Measurements from ENCODE around the gene ANKS3.

Gene ANKS3

DNA sequence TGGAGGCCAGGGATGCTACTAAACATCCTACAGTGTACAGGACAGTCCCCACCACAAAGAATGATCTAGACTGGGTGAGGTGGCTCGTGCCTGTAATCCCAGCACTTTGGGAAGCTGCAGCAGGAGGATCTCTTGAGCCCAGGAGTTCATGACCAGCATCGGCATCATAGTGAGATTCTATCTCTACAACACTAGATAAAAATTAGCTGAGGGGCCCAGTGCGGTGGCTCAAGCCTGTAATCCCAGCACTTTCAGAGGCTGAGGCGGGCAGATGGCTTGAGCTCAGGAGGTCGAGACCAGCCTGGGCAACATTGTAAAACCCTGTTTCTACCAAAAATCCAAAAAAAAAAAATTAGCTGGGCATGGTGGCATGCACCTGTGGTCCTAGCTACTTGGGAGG, 38.3 kb upstream of the ANKS3 start:
- H3K9ac ChIP-seq, result no peak overlapping the region
- no peak overlapping the region for H3K27ac ChIP-seq
- no peak overlapping the region for H3K4me3 ChIP-seq
- H4K20me1 ChIP-seq, result no peaks in the 10 kb centered on the region
- H3K4me2 ChIP-seq, result no peak overlapping the region
- H3K9me3 ChIP-seq (replicated peaks in 1 of 11), result peaks cover 0 to 5% (median 0%) of the 10 kb centered on the region in 11 experiments; a peak in 1 of 22 replicates
- H3K36me3 ChIP-seq, result no peaks in the 10 kb centered on the region
- peaks cover 9 to 19% (median 14%) of the 10 kb centered on the region in 10 experiments for H3K4me1 ChIP-seq
- no peak for TF ChIP-seq Cebpa-rat (IDR thresholded peaks at IDR 0.05)
- no peaks in the 10 kb centered on the region for H3K27me3 ChIP-seq

- H3K27ac ChIP-seq, result no peak overlapping the region
- no peak overlapping the region for H3K9ac ChIP-seq
- H3K36me3 ChIP-seq, result no peaks in the 10 kb centered on the region
- no peaks in the 10 kb centered on the region for H3K27me3 ChIP-seq
- H3K9me3 ChIP-seq (replicated peaks in 1 of 11), result peaks cover 0 to 5% (median 0%) of the 10 kb centered on the region in 11 experiments; a peak in 1 of 22 replicates
- H4K20me1 ChIP-seq, result no peaks in the 10 kb centered on the region
- no peak for TF ChIP-seq Cebpa-rat (IDR thresholded peaks at IDR 0.05)
- peaks cover 10 to 21% (median 16%) of the 10 kb centered on the region in 10 experiments for H3K4me1 ChIP-seq
- no peak overlapping the region for H3K4me3 ChIP-seq
- no peak overlapping the region for H3K4me2 ChIP-seq
These were observed 37.6 kb upstream of the ANKS3 start for GRCh38 chr16:4771646-4772045.

DNA sequence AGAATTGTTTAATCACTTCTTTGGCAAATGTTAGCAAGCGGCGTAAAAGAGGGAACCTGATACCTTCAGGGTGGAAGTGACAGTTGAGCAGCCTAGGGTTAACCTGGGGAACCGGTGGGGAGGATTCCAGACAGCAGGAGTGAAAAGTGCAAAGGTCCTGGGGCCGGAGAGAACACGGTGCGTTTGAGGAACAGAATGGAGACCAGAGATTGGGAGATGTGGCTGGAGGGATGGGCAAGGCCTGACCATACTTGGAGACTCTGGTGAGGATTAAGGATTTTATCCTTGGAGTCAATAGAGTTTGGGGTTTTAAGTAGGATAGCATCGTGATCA, 35.2 kb upstream of the ANKS3 start:
- Histone ChIP-seq H3K27me3 (no peaks in the 10 kb centered on the region), H3K4me1 (peaks cover 27 to 39% (median 34%) of the 10 kb centered on the region in 10 experiments), H3K9ac (no peak overlapping the region), H3K36me3 (peaks cover 10 to 15% (median 12%) of the 10 kb centered on the region in 11 experiments; a peak in 21 of 22 replicates), H3K4me2 (peak overlapping the region in 8 of 11 experiments; percentile 85 to 99 (median 93); a peak in 16 of 22 replicates), H3K27ac (no peak overlapping the region), H4K20me1 (peaks cover 0 to 19% (median 5%) of the 10 kb centered on the region in 11 experiments; a peak in 6 of 22 replicates), H3K4me3 (no peak overlapping the region; a peak in 2 of 20 replicates), H3K9me3 (replicated peaks in 1 of 11) (no peaks in the 10 kb centered on the region)
- no peak for TF ChIP-seq Cebpa-rat (IDR thresholded peaks at IDR 0.05)

DNA sequence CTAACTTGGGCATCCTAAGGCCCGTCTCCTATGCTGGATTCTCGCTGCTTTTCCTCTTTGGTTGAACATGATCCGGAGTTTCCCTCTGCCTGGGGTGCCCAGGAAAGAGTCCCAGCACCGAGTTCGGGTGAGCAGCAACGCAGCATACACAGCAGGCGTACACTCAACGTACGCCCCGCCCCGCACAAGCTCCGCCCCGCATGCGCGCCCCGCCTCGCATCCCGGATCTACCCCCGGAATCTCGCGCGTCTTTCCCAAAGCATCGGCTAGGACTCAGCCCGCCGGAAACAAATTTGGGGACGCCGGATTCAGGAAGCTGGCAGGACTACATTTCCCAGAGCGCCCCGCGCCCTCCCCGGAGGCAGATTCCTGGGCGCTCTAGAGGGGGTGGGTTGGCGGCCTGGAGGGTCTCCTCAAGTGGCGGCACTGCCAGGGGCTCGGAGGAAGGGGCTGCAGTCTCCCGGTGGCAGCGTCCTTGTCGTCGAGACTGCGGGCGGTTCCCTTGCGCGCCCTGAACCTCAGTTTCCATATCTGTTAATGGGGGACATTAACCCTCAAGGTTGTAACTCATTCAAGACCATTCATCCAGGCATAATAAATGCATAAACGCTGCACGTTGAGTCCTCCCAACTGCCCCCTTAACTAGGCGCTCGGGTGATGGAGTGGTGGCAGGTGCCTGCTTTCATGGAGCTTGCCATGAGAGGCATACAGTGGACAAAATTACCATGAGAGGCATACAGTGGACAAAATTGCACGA, 34.7 kb upstream of the ANKS3 start:
- H3K4me3 ChIP-seq, result peak overlapping the region; percentile 47 to 99 (median 56)
- H3K4me2 ChIP-seq, result peak overlapping the region; percentile 85 to 99 (median 93)
- H3K27ac ChIP-seq, result peak overlapping the region in 9 of 11 experiments; percentile 36 to 94 (median 58); a peak in 16 of 22 replicates

GRCh38 chr16:4767872-4768548, 33.9 kb upstream of the ANKS3 start:
- peak overlapping the region in 9 of 11 experiments; percentile 36 to 94 (median 58); a peak in 16 of 22 replicates for H3K27ac ChIP-seq
- H3K36me3 ChIP-seq, result peaks cover 22 to 28% (median 25%) of the 10 kb centered on the region in 11 experiments
- peak overlapping the region; percentile 85 to 99 (median 93) for H3K4me2 ChIP-seq
- no peaks in the 10 kb centered on the region for H3K9me3 ChIP-seq (replicated peaks in 1 of 11)
- peak overlapping the region; percentile 47 to 99 (median 56) for H3K4me3 ChIP-seq
- H3K9ac ChIP-seq, result peak overlapping the region; percentile 43 to 96 (median 57); a peak in 21 of 22 replicates
- no peak for TF ChIP-seq Cebpa-rat (IDR thresholded peaks at IDR 0.05)
- H3K4me1 ChIP-seq, result peaks cover 31 to 50% (median 39%) of the 10 kb centered on the region in 10 experiments
- peaks cover 0 to 32% (median 11%) of the 10 kb centered on the region in 11 experiments; a peak in 11 of 22 replicates for H4K20me1 ChIP-seq
- no peaks in the 10 kb centered on the region for H3K27me3 ChIP-seq

More for the DNA sequence above, 34.7 kb upstream of the ANKS3 start:
- no peaks in the 10 kb centered on the region for H3K27me3 ChIP-seq
- no peaks in the 10 kb centered on the region for H3K9me3 ChIP-seq (replicated peaks in 1 of 11)
- H4K20me1 ChIP-seq, result peaks cover 0 to 24% (median 5%) of the 10 kb centered on the region in 11 experiments; a peak in 11 of 22 replicates
- H3K4me1 ChIP-seq, result peaks cover 28 to 43% (median 36%) of the 10 kb centered on the region in 10 experiments
- H3K9ac ChIP-seq, result peak overlapping the region; percentile 43 to 73 (median 57); a peak in 21 of 22 replicates
- H3K36me3 ChIP-seq, result peaks cover 15 to 20% (median 17%) of the 10 kb centered on the region in 11 experiments
- TF ChIP-seq Cebpa-rat (IDR thresholded peaks at IDR 0.05), result no peak

DNA sequence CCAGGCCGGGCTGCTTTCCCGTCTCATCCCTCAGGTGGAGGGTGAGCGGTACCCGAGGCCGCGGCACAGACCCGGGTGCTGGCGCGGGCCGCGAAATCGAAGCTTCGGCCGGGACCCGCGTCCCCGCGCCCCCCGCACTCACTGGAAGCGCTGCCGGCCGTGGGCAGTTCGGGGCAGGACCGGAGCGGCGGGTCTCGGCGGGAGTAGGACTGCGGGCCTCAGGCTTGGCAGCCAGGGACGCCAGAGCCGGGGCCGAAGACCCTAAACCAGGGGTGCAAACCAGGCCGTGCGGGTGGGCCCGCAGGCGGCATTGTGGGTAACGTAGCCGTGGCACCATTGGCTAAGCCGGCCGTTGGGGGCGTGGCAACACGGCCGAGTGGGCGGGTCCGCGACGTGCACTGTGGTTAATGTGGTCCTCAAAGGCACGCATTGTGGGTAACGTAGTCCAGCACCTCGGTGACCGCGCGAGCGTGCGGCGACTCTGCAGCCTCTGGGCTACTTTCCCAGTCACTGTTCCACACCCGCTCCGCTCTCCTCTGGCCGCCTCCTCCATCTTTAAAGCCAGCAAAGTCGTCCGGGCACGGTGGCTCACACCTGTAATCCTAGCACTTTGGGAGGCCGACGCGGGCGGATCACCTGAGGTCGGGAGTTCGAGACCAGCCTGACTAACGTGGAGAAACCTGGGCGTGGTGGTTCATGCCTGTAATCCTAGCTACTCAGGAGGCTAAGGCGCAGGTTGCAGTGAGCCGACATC, 33.0 kb upstream of the ANKS3 start, which contains the start of gene ZNF500:
ZNF500 (minus strand) TSS at position 288 of the 754 bp plus-strand sequence. CDS start 1,184 bp downstream, outside the sequence.
- H3K9ac ChIP-seq, result peak within 1 kb of the TSS; percentile 92 to 98 (median 96)

DNA sequence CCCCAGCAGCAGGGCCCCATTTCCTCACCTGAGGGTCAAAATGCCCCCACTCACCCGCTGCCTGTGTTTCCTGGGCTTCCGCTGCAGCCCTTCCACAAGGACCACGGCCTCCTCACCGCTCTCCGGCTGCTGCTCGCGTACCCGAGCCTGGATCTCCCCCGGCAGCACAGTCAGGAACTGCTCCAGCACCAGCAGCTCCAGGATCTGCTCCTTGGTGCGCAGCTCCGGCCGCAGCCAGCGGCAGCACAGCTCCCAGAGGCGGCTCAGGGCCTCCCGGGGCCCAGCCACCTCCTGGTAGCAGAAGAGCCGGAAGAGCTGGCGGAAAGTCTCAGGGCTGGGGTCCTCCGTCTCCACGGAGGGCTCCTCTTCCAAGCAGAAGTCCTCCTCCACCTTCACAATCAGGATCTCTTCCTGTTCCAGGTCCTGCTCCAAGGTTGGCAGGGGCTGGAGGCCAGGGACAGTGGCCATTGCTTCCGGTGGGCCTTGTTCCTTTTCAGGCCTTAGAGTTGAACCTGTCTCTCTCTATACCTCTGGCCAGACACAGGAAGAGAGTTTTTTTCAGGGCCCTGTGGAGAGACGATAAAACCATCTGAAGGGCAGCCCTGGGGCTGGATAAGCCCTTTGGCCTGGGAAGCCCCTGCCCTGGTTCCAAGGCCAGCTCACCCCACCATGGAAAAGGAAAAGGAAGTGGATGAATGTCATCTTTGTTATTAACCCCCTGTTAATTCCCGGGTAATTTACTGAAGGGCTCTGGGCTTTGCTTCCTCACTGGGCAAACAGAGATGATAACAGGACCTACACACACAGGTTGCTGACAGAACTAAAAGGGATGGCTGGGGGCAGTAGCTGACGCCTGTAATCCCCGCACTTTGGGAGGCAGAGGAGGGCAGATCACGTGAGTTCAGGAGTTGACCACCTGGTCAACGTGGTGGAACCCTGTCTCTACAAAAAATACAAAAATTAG, 31.7 kb upstream of the ANKS3 start:
- Histone ChIP-seq H3K36me3 (peaks cover 43 to 50% (median 47%) of the 10 kb centered on the region in 11 experiments), H3K4me2 (peak overlapping the region; percentile 85 to 99 (median 93)), H3K9me3 (replicated peaks in 1 of 11) (no peaks in the 10 kb centered on the region), H3K4me1 (peaks cover 37 to 64% (median 51%) of the 10 kb centered on the region in 10 experiments), H3K27me3 (no peaks in the 10 kb centered on the region), H3K9ac (peak overlapping the region; percentile 92 to 98 (median 96)), H3K4me3 (peak overlapping the region; percentile 89 to 100 (median 97)), H3K27ac (peak overlapping the region in 10 of 11 experiments; percentile 85 to 96 (median 93); a peak in 21 of 22 replicates), H4K20me1 (peaks cover 0 to 47% (median 26%) of the 10 kb centered on the region in 11 experiments; a peak in 14 of 22 replicates)
- no peak for TF ChIP-seq Cebpa-rat (IDR thresholded peaks at IDR 0.05)

More for the DNA sequence above, 33.0 kb upstream of the ANKS3 start, which contains the start of gene ZNF500:
- peak within 1 kb of the TSS; percentile 85 to 99 (median 93) for H3K4me2 ChIP-seq
- H3K27me3 ChIP-seq, result no peaks in the 10 kb centered on the region
- peaks cover 33 to 59% (median 46%) of the 10 kb centered on the region in 10 experiments for H3K4me1 ChIP-seq
- H3K9me3 ChIP-seq (replicated peaks in 1 of 11), result no peaks in the 10 kb centered on the region
- peaks cover 0 to 41% (median 21%) of the 10 kb centered on the region in 11 experiments; a peak in 13 of 22 replicates for H4K20me1 ChIP-seq
- no peak for TF ChIP-seq Cebpa-rat (IDR thresholded peaks at IDR 0.05)
- H3K36me3 ChIP-seq, result peaks cover 32 to 37% (median 34%) of the 10 kb centered on the region in 11 experiments
- peak within 1 kb of the TSS; percentile 85 to 96 (median 92) for H3K27ac ChIP-seq
- H3K4me3 ChIP-seq, result peak within 1 kb of the TSS; percentile 89 to 100 (median 97)

All from BLaER1 treated with 17β-estradiol and CSF1 and Interleukin-3, amounts not matched to agents 10 nM and 100 nM (cell line).